ENCODE measurements around the gene PER3.

DNA sequence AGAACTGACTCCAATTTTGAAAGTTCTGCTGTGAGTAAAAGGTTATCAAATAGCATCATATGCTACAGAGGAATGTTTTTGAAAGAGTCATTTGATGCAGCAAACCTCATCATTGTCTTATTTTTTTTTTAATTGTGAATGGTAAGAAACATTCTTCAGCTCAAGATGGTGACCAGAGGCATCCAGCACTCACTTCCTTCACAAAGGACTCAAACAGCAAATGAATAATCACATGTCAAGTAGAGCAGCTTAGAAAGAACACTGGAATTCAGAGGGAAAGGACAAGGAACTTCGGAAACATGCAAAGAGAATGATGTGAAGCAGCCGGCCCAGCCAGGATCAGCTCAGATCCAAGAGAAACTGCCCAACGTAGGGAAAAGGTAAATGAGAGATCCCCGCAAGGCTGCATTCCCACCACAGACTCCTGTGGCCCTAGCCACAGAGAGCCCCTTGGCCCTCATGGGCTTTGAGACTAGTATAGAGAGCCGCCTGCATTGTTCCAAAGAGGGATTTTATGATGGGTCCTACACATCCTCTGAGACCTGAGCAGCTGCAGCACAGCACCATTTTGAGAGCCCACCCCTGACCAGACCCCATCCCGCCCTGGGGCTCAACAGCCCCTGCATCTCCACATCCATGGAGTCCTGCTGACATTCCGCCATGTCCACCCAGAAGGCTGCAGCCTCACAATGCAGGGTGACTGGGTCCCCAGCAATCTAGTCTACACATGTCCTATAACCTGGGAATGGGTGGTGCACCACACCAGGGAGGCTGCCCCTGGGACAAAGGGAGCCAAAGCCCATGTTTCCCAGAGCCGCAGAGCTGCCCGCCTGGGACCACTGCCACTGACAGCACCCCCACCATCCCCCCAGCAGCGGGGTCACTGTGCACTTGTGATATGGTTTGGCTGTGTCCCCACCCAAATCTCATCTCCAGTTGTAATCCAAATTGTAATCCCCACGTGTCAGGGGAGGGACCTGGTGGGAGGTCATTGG is 90.0 kb downstream of the PER3 start:
- TF ChIP-seq ZNF274 (IDR thresholded peaks at IDR 0.05; ENCODE audit: low read depth, low read length) = no peak
- no peak for TF ChIP-seq YY1 (IDR thresholded peaks at IDR 0.05; ENCODE audit: insufficient read depth, insufficient read length)
